Prostate gland (tissue), 2 donors: ENCODE measurements around the gene SLC39A3. TPM values are rescaled to one million over a fixed set of nuclear protein-coding genes. Genes with fewer than 3 reads are reported as not detected.

Experiments used
- DNase-seq: peaks from one replicate; pipeline ENCODE4 v3.0.0-alpha.2; 2019; ENCODE audit warnings: low spot score
- H3K27ac ChIP-seq, 2 donors: fragments of 200-600 bp; sonication (generic); 2 replicates each; pipeline ENCODE4 v1.5.1; 2017 to 2019
- H3K27me3 ChIP-seq: fragments of 200-600 bp; sonication (generic); replicated peaks from 2 replicates; pipeline ENCODE4 v1.5.1; 2019; ENCODE audit not compliant: insufficient read depth
- H3K36me3 ChIP-seq, 2 donors: fragments of 200-600 bp; sonication (generic); 1 replicate in 1 of 2; 2 replicates in 1 of 2; pipeline versions ENCODE4 v1.5.1 to v1.8.1; 2017 to 2019
- H3K4me1 ChIP-seq: fragments of 200-600 bp; sonication (generic); replicated peaks from 2 replicates; pipeline ENCODE4 v1.5.1; 2019
- H3K4me3 ChIP-seq, 2 donors: fragments of 200-600 bp; sonication (generic); 2 replicates each; pipeline ENCODE4 v1.5.1; 2017 to 2019
- H3K9me3 ChIP-seq: fragments of 200-600 bp; sonication (generic); 2 replicates; pipeline ENCODE4 v1.5.1; 2017
- POLR2A ChIP-seq: fragments of 450-650 bp; IDR thresholded peaks from one replicate; pipeline ENCODE4 v1.6.1; 2016; ENCODE audit warnings: antibody characterized with exemption, mild to moderate bottlenecking
- POLR2AphosphoS5 ChIP-seq: sonication (generic); formaldehyde crosslinking; IDR thresholded peaks from one replicate; pipeline ENCODE4 v1.6.1; 2017; ENCODE audit warnings: antibody characterized with exemption
- WGBS: methylation state at CpG from one replicate; pipeline ENCODE4 v1.1.5; 2018; 5-methylcytosine and 5-hydroxymethylcytosine counted together
- intact Hi-C: fragments of 100-400 bp; cut with DNase I; formaldehyde crosslinking; loops from one replicate; pipeline ENCODE4 v1.14.2; 2022
- total RNA-seq, 2 donors: library from RNA; depleted of rRNA; stranded (reverse); fragments of >200 nt; gene quantifications; one replicate each; pipeline ENCODE4 v1.1.0, GENCODE V29; 2016
- TF ChIP-seq, protein P1 (sequence below), 4 experiments: fragments of 200-600 bp in 2 of 4; fragments of 450-650 bp in 2 of 4; sonication (generic) in 2 of 4; IDR thresholded peaks; 1 replicate in 3 of 4; 2 replicates in 1 of 4; pipeline ENCODE4 v1.5.1; 2016 to 2019; ENCODE audit warnings: antibody characterized with exemption in 4 of 4, mild to moderate bottlenecking in 2 of 4, moderate library complexity in 2 of 4

Gene SLC39A3
- total RNA-seq, 2 donors from 2014 or later = 46.6 to 67.9 TPM

DNA sequence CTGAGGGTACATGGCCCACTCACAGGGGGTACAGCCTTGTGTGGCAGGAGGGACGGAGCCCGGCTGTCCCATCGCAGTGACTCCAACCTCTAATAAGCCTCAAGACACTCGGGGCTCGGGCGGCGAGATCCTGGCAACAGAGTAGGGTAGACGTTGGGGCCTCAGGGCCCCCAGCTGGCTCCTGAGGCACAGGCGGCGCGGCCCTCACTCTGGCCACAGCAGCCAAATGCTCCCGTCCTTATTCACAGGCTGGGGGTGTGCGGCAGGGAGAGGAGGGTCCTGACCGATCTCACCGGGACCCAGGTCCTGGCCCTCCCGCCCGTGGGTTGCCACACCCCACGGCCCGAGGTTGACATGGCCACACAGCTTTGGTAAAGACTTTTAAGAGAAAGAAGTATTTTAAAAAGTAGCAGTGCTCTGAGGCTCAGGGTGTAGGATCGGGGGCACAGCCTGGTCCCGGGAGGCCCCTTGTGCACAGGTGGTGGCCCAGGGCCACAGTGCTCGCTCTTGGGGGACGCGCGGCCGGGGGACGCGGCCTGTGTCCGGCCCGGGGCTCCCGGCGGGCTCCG lies 7.6 kb downstream of the SLC39A3 start:
- Histone ChIP-seq H3K9me3 (no peaks in the 10 kb centered on the region), H3K27me3 (no peaks in the 10 kb centered on the region), H3K4me3 (no peak overlapping the region), H3K36me3 (peaks cover 0 to 5% of the 10 kb centered on the region in 2 donors), H3K27ac (no peak overlapping the region), H3K4me1 (no peaks in the 10 kb centered on the region)
- no peak for TF ChIP-seq POLR2A
- TF ChIP-seq POLR2AphosphoS5 = no peak
- TF ChIP-seq, protein P1, sequence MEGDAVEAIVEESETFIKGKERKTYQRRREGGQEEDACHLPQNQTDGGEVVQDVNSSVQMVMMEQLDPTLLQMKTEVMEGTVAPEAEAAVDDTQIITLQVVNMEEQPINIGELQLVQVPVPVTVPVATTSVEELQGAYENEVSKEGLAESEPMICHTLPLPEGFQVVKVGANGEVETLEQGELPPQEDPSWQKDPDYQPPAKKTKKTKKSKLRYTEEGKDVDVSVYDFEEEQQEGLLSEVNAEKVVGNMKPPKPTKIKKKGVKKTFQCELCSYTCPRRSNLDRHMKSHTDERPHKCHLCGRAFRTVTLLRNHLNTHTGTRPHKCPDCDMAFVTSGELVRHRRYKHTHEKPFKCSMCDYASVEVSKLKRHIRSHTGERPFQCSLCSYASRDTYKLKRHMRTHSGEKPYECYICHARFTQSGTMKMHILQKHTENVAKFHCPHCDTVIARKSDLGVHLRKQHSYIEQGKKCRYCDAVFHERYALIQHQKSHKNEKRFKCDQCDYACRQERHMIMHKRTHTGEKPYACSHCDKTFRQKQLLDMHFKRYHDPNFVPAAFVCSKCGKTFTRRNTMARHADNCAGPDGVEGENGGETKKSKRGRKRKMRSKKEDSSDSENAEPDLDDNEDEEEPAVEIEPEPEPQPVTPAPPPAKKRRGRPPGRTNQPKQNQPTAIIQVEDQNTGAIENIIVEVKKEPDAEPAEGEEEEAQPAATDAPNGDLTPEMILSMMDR (IDR thresholded peaks at IDR 0.05) = no peak
- DNase-seq = no peak
- intact Hi-C loops = no loop called here
- WGBS = 95% methylated on average over 33 of the region's 33 CpGs

DNA sequence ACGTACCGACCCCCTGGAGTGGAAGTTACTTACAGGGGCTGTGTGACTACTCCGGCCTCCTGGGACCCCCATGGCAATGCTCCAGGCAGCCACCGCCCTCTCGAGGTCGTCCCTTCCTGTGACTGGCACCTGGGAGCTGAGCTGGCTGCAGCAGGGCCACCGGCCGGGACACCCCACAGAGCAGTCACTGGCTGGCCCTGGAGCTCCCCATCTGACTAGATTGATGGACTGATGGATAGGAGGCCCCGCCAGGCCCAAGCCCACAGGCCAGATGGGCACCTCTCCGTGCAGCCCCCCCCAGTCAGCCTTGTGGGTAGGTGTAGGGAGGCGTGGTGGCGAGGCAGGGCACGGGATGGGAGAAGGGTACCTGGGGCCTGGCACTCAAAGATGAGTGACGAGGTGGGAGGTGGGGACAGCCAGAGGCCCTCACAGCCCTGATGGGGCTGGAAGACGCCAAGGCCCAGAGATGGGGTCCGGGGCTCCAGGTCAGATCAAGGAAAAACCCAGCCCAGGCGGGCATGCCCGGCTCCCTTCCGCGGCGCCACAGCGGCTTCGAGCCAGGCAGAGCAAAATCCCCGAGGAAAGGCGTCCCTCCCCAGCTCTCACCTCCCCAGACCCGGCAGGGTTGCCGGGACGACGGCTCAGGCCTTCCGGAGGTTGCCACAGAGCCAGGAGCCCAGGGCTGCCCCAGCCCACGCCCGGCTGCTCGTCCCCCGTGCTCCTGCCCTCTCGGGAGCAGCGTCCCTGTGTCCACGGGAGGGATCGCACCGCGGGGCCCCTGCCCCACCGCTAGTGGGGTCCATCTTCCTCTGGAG lies 8.4 kb downstream of the SLC39A3 start:
- TF ChIP-seq POLR2AphosphoS5 (no peak), POLR2A (no peak)
- TF ChIP-seq, protein P1 (IDR thresholded peaks at IDR 0.05) = no peak
- no peak for DNase-seq
- Histone ChIP-seq H3K4me1 (no peaks in the 10 kb centered on the region), H3K27ac (no peak overlapping the region), H3K36me3 (peaks cover 0 to under 1% of the 10 kb centered on the region in 2 donors), H3K9me3 (no peaks in the 10 kb centered on the region), H3K27me3 (no peaks in the 10 kb centered on the region), H3K4me3 (no peak overlapping the region)
- 87% methylated on average over 41 of the region's 41 CpGs for WGBS
- intact Hi-C loops = no loop called here

DNA sequence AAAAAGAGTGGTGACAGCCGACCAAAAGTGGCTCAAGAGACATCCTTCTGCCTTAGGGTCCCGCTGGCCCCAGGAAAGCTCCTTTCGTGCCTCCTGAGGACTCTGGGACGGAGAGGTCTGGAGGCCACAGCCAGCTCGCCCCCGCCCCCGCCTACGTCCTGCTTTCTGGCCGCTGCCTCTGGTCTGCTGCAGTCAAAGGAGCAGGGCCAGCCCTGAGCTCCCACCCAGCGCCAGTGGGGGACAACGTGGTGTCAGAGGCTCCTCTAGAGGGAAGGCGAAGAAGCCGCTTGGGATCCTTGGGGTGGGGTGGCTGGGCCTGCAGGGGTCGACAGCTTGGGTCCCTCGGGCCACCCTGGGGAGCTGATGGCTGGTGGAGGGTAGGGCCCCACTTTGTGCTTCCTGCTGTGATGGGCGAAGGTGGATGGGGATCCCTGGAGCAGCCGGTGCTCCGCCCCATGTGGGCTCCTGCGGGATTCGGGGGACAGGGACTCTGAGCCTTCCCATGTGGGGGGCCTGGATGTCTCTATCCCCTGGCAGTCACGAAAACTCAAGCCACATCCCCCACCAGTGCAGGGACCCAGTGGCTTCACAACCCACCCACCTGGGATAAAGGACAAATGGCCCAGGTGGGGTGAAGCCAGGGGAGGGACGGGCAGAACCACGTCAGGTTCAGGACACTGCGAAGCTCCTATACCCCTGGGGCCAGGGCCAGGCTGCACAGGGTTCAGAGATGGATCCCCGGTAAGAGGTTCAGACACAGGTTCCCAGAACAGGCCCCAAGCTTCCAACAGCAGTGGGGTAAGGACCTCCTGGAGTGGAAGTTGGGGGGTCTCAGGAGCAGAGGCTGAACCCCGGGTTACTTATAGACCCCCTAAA lies 9.6 kb downstream of the SLC39A3 start:
- no peak for DNase-seq
- no peaks in the 10 kb centered on the region for H3K9me3 ChIP-seq
- no peak overlapping the region for H3K27ac ChIP-seq
- WGBS = 89% methylated on average over 26 of the region's 26 CpGs
- TF ChIP-seq POLR2A = no peak
- TF ChIP-seq, protein P1 (IDR thresholded peaks at IDR 0.05) = no peak
- no peaks in the 10 kb centered on the region for H3K4me1 ChIP-seq
- H3K27me3 ChIP-seq = no peaks in the 10 kb centered on the region
- no peaks in the 10 kb centered on the region for H3K36me3 ChIP-seq
- H3K4me3 ChIP-seq = no peak overlapping the region
- intact Hi-C loops = no loop called here

DNA sequence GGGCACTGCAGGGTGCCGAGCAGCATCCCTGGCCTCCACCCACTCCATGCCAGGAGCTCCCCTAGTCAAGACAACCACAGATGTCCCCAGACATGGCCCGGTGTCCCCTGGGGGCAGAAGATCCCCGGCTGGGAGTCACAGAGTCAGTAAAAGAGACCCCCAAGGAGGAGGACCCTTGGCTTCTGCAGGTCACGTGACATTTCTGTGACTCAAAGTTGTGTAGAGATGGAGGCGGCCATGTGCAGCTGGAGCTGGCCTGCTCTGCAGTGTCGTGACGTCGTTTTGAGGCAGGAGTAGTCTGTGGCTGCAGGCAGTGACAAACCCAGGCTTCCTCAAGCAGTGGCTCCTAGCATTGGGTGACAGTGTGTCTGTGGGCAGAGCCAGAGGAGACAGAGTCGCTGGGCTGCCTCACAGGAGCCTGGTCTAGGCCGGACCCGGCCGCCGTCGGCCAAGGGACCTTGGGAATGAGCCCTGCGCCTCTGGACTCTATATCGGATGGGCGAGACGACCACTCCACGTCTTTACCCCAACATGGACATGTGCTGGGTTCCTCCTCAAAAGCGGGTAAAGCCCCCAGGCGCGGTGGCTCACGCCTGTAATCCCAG lies 10.9 kb downstream of the SLC39A3 start:
- no peak overlapping the region for H3K4me3 ChIP-seq
- no peak for DNase-seq
- intact Hi-C loops = no loop called here
- no peaks in the 10 kb centered on the region for H3K4me1 ChIP-seq
- 84% methylated on average over 23 of the region's 23 CpGs for WGBS
- no peak overlapping the region for H3K27ac ChIP-seq
- H3K9me3 ChIP-seq = no peaks in the 10 kb centered on the region
- no peaks in the 10 kb centered on the region for H3K27me3 ChIP-seq
- TF ChIP-seq, protein P1 (IDR thresholded peaks at IDR 0.05) = no peak
- TF ChIP-seq POLR2A = no peak
- TF ChIP-seq POLR2AphosphoS5 = no peak
- H3K36me3 ChIP-seq = no peaks in the 10 kb centered on the region
